RPMI8226 (cell line): ENCODE measurements around the gene HK2.
"Not testable (repeated sequence)": the region's sequence is repeated elsewhere in the genome, so short reads cannot be mapped to it uniquely, and the experiment has no call there.

ENCODE experiments used
- DNase-seq: peaks from one replicate; pipeline ENCODE4 v3.0.0-alpha.2; 2015

Gene HK2

GRCh38 chr2:74906395-74906794, 72.5 kb downstream of the HK2 start:
- no peak for DNase-seq

- DNase-seq: not testable (repeated sequence)
Observed at GRCh38 chr2:74907560-74907959, 73.6 kb downstream of the HK2 start.

GRCh38 chr2:74908748-74909444, 75.0 kb downstream of the HK2 start:
- DNase-seq: no peak

- no peak for DNase-seq
Observed at GRCh38 chr2:74910245-74910644, 76.3 kb downstream of the HK2 start.

- no peak for DNase-seq
Observed at GRCh38 chr2:74911061-74911460, 77.1 kb downstream of the HK2 start.

- no peak for DNase-seq
Observed at GRCh38 chr2:74915743-74916142, 81.8 kb downstream of the HK2 start.

GRCh38 chr2:74916394-74916793, 82.5 kb downstream of the HK2 start:
- no peak for DNase-seq

GRCh38 chr2:74917702-74918619, 84.0 kb downstream of the HK2 start:
- no peak for DNase-seq

- peak; percentile 23 for DNase-seq
Observed at GRCh38 chr2:74919827-74920226, 85.9 kb downstream of the HK2 start.

GRCh38 chr2:74921236-74921736, 87.4 kb downstream of the HK2 start:
- DNase-seq: no peak

- no peak for DNase-seq
Observed at GRCh38 chr2:74922592-74923227, 88.8 kb downstream of the HK2 start.

- DNase-seq: no peak
Observed at GRCh38 chr2:74924463-74925265, 90.7 kb downstream of the HK2 start.

- DNase-seq: no peak
Observed at GRCh38 chr2:74925361-74925786, 91.4 kb downstream of the HK2 start.

GRCh38 chr2:74927621-74928020, 93.7 kb downstream of the HK2 start:
- DNase-seq: peak; percentile 20

GRCh38 chr2:74930811-74931486, 97.0 kb downstream of the HK2 start:
- no peak for DNase-seq

GRCh38 chr2:74931940-74932339, 98.0 kb downstream of the HK2 start:
- DNase-seq: no peak

GRCh38 chr2:74935975-74936391, 102.1 kb downstream of the HK2 start:
- no peak for DNase-seq

GRCh38 chr2:74937221-74937880, 103.4 kb downstream of the HK2 start:
- no peak for DNase-seq

GRCh38 chr2:74938264-74938663, 104.3 kb downstream of the HK2 start:
- no peak for DNase-seq

- DNase-seq: no peak
Observed at GRCh38 chr2:74939919-74940812, 106.2 kb downstream of the HK2 start.
